Coronary artery (tissue), 2 donors: ENCODE measurements around the gene UMOD.

Experiments used
- DNase-seq: peaks from one replicate; pipeline ENCODE4 v3.0.0-alpha.2; 2017; ENCODE audit warnings: low spot score
- H3K27ac ChIP-seq, 2 donors: fragments of 200-600 bp; sonication (generic); one replicate each; pipeline ENCODE4 v1.5.1; 2016 to 2019
- H3K4me3 ChIP-seq: fragments of 200-600 bp; sonication (generic); 2 replicates; pipeline ENCODE4 v1.5.1; 2016; ENCODE audit warnings: mild to moderate bottlenecking, moderate library complexity
- TF ChIP-seq, protein P1 (sequence below): fragments of 200-600 bp; sonication (generic); IDR thresholded peaks from one replicate; pipeline ENCODE4 v1.5.1; 2019; ENCODE audit warnings: antibody characterized with exemption

The UMOD gene

DNA sequence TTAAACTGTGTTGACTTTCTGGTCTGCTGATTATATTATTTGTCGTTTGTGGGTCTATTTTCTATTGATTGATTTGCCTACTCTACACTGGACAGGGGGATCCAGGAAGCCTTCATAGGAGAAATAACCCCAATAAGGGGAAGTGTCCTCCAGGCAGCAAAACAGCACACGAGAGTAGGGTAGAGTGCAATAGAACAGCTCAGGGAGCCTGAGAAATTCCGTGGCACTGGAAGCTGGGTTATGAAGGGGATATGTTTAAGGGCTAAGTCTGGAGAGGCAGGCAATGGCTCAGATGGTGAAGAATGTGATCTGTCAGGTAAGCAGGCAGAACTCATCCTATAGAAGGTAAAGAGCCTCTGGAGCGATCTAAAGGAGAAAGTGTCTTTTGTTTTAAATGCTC is 46.1 kb downstream of the UMOD start:
- DNase-seq = no peak
- H3K27ac ChIP-seq = no peak overlapping the region
- H3K4me3 ChIP-seq = no peak overlapping the region
- TF ChIP-seq, protein P1, sequence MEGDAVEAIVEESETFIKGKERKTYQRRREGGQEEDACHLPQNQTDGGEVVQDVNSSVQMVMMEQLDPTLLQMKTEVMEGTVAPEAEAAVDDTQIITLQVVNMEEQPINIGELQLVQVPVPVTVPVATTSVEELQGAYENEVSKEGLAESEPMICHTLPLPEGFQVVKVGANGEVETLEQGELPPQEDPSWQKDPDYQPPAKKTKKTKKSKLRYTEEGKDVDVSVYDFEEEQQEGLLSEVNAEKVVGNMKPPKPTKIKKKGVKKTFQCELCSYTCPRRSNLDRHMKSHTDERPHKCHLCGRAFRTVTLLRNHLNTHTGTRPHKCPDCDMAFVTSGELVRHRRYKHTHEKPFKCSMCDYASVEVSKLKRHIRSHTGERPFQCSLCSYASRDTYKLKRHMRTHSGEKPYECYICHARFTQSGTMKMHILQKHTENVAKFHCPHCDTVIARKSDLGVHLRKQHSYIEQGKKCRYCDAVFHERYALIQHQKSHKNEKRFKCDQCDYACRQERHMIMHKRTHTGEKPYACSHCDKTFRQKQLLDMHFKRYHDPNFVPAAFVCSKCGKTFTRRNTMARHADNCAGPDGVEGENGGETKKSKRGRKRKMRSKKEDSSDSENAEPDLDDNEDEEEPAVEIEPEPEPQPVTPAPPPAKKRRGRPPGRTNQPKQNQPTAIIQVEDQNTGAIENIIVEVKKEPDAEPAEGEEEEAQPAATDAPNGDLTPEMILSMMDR = no peak

- no peak for DNase-seq
- Histone ChIP-seq H3K27ac (no peak overlapping the region), H3K4me3 (no peak overlapping the region)
- TF ChIP-seq, protein P1 = no peak
Observed at GRCh38 chr16:20303012-20303411, 49.5 kb downstream of the UMOD start.

GRCh38 chr16:20302389-20302788 is 50.1 kb downstream of the UMOD start:
- TF ChIP-seq, protein P1 = no peak
- no peak overlapping the region for H3K4me3 ChIP-seq
- H3K27ac ChIP-seq = no peak overlapping the region
- no peak for DNase-seq

DNA sequence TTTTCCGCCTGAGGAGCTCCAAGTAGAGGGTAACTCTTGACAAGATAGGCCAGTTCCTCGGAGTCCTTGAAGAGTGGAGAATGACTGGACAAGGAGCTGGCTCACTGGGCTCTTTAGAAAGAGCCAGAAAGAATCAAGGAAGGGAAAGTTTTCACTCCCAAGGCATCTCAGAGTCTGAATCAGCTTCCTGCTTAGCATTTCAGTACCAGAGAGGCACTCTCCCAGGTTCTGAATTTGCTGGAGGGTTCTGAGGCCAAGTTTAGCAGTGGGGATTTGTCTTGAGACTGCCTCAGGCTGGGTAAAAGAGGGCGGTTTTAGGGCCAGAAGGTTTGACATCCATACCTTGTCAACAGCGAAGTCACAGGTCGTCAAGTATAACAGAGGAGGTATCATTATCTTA is 50.7 kb downstream of the UMOD start:
- no peak for DNase-seq
- H3K4me3 ChIP-seq = no peak overlapping the region
- H3K27ac ChIP-seq = no peak overlapping the region
- TF ChIP-seq, protein P1 = no peak

GRCh38 chr16:20300312-20301097 is 52.0 kb downstream of the UMOD start:
- TF ChIP-seq, protein P1 = no peak
- Histone ChIP-seq H3K4me3 (no peak overlapping the region), H3K27ac (no peak overlapping the region)
- DNase-seq = no peak

DNA sequence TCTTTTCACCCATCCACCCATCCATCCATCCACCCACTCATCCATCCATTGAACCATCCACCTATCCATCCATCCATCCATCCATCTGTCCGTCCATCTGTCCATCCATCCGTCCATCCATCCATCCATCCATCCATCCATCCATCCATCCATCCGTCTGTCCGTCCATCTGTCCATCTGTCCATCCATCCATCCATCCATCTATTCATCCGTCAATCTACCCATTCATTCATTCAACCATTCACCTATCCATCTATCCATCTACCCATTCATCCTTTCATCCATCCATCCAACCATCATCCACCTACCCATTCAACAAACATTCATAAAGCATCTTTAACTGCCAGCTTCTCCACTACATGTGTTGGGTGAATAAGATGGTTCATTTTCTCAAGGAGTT is 54.1 kb downstream of the UMOD start:
- H3K27ac ChIP-seq = no peak overlapping the region
- TF ChIP-seq, protein P1 = no peak
- no peak overlapping the region for H3K4me3 ChIP-seq
- no peak for DNase-seq
